PFSK-1 (cell line): ENCODE data around the gene SHH.

Source experiments
- FOXP2 ChIP-seq: optimal IDR thresholded peaks from 2 replicates; pipeline ENCODE3; 2011; ENCODE audit warnings: borderline replicate concordance, control low read depth, inconsistent platforms; ENCODE audit not compliant: insufficient read depth; ENCODE audit errors: extremely low read length, extremely low read depth
- POLR2AphosphoS5 ChIP-seq: IDR thresholded peaks from 2 replicates; pipeline ENCODE4 v1.6.1; 2012; ENCODE audit warnings: low read depth, mild to moderate bottlenecking, control low read depth, low read length, moderate library complexity
- SIN3A ChIP-seq: IDR thresholded peaks from 2 replicates; pipeline ENCODE4 v1.6.1; 2012; ENCODE audit warnings: mild to moderate bottlenecking, low read length, moderate library complexity, borderline replicate concordance; ENCODE audit not compliant: insufficient read depth
- TAF1 ChIP-seq: IDR thresholded peaks from 2 replicates; pipeline ENCODE4 v1.6.1; 2012; ENCODE audit warnings: low read length, control low read depth, borderline replicate concordance; ENCODE audit not compliant: insufficient read depth
- TF ChIP-seq, protein P1 (sequence below), 2 experiments: IDR thresholded peaks; 2 replicates each; pipeline versions ENCODE4 v1.6.1 to v1.8.0; 2011 to 2012; ENCODE audit warnings: low read depth in 2 of 2, low read length in 2 of 2, control low read depth in 1 of 2, inconsistent platforms in 1 of 2, mild to moderate bottlenecking in 1 of 2, moderate library complexity in 1 of 2; ENCODE audit not compliant: insufficient read depth in 1 of 2

Gene SHH

DNA sequence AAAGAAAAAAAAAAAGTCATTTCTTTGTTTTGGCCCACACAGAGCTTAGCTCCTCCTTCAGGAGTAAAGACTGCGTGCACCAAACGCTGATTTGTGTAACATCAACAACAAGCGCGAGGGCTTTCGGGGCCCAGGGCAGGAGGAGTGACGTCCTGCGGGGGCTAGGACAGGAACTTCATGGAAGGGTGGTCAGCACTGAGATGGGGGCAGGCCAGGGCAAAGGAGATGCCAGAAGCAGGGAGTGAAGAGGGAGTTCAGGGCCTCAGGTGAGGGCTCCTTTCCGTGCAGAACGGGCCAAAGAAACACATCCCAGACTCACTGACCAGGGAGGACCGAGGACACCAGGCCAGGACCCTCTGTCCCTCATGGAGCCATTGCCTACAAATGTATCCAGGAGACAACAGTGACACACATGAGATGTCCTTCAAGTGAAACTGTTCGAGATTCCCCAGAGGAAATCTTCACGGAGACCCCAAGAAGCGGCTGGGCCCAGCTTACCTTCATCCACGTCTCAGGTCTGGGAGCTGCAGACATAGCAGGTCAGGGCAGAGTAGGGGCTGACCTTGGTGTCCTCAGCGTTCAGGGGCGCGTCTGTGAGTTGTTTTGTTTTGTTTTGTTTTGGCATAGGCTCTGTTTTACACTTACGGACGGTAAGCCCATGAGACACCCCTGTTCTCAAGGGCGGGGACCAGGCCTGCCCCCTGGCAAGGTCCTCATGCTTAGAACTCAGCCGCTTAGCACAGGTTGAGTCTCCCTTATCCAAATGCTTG, 30.4 kb upstream of the SHH start:
- TF ChIP-seq, protein P1, sequence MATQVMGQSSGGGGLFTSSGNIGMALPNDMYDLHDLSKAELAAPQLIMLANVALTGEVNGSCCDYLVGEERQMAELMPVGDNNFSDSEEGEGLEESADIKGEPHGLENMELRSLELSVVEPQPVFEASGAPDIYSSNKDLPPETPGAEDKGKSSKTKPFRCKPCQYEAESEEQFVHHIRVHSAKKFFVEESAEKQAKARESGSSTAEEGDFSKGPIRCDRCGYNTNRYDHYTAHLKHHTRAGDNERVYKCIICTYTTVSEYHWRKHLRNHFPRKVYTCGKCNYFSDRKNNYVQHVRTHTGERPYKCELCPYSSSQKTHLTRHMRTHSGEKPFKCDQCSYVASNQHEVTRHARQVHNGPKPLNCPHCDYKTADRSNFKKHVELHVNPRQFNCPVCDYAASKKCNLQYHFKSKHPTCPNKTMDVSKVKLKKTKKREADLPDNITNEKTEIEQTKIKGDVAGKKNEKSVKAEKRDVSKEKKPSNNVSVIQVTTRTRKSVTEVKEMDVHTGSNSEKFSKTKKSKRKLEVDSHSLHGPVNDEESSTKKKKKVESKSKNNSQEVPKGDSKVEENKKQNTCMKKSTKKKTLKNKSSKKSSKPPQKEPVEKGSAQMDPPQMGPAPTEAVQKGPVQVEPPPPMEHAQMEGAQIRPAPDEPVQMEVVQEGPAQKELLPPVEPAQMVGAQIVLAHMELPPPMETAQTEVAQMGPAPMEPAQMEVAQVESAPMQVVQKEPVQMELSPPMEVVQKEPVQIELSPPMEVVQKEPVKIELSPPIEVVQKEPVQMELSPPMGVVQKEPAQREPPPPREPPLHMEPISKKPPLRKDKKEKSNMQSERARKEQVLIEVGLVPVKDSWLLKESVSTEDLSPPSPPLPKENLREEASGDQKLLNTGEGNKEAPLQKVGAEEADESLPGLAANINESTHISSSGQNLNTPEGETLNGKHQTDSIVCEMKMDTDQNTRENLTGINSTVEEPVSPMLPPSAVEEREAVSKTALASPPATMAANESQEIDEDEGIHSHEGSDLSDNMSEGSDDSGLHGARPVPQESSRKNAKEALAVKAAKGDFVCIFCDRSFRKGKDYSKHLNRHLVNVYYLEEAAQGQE (IDR thresholded peaks at IDR 0.05; ENCODE audit: insufficient read depth in 1 of 2, low read depth in 2 of 2, low read length in 2 of 2), result no peak
- TF ChIP-seq TAF1 (no peak), FOXP2 (no peak), SIN3A (no peak), POLR2AphosphoS5 (no peak)

DNA sequence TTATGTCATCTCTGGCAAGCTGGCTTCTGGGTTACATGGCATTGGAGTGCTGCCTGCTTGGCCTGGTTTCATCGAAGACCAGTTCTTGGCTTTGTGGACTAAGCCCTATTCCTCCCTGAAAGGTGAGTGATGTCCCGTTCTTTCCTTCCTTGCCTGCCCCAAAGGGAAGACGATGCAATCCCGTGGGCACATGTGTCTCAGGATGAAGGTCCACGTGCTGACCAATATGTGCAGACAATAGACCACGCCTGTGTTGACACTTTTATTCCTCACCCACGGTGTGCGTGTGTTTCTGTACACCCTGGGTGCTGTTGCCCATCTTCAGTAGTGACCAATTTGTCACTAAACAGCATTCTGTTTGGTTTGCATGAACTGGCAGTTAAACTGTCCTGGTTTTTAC, 28.6 kb upstream of the SHH start:
- TF ChIP-seq POLR2AphosphoS5, result no peak
- TF ChIP-seq SIN3A, result no peak
- no peak for TF ChIP-seq FOXP2
- no peak for TF ChIP-seq TAF1
- TF ChIP-seq, protein P1 (IDR thresholded peaks at IDR 0.05; ENCODE audit: insufficient read depth in 1 of 2, low read depth in 2 of 2, low read length in 2 of 2), result no peak

DNA sequence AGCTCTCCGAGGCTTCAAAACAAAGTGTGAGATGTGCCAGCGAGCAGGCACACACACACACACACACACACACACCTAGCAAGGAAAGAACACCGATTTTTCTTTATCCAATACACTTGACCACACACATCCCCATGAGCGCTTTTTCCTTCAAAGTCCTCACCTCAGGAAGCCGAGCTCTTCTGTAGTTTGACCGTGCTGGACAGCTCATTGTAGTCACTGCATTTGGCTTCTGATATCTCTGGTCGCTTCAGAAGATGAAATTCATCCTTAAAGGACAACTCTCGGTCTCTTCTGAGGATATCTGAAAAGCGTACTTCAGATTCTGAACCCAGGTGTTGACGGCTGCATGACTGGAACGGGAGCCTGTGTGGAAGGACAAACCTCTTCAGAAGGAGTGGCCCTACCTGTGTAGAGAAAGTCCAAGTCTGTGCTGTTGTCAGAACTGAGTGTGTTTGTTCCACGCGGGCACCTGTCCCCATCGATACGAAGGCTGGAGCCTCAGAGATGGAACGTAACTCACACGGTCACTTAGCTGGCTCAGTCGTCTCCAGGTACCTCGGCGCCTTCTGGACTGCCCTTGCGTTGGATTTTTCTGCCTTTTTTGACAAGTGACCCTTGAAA, 28.1 kb upstream of the SHH start:
- TF ChIP-seq TAF1, result no peak
- TF ChIP-seq, protein P1 (IDR thresholded peaks at IDR 0.05; ENCODE audit: insufficient read depth in 1 of 2, low read depth in 2 of 2, low read length in 2 of 2), result peak in 1 of 2 experiments; percentile 78; a peak in 2 of 4 replicates

DNA sequence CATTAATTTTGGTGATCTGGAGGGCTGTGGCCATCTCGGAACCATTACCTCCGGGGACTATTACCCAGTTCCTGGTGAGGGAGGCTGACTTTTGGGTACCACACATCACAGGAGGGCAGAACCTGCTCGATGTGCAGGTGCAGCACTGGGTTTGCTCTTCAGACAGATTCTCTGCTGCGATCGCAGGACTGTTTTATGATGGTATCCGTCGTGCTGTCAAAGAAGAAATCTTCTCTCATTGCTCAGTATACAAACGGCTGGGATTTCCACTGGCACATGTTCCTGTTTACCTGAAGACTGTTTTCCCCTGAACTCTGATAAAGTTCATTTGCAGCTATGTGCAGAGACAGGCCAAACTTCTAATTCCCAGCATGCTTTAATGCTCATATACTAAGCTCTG, 27.2 kb upstream of the SHH start:
- TF ChIP-seq SIN3A, result no peak
- TF ChIP-seq, protein P1 (IDR thresholded peaks at IDR 0.05; ENCODE audit: insufficient read depth in 1 of 2, low read depth in 2 of 2, low read length in 2 of 2), result no peak
- no peak for TF ChIP-seq POLR2AphosphoS5
- TF ChIP-seq FOXP2, result no peak
- TF ChIP-seq TAF1, result no peak
